Measurements from ENCODE around the gene SEPTIN1. TPM values are rescaled to one million over a fixed set of nuclear protein-coding genes. Genes with fewer than 3 reads are reported as not detected.

SEPTIN1 gene
- total and polyA plus RNA-seq, 2 of the 13 experiments (the other 11 are each of a cell fraction or from before 2014, with no cell fraction given), result 0.18 to 0.67 TPM

DNA sequence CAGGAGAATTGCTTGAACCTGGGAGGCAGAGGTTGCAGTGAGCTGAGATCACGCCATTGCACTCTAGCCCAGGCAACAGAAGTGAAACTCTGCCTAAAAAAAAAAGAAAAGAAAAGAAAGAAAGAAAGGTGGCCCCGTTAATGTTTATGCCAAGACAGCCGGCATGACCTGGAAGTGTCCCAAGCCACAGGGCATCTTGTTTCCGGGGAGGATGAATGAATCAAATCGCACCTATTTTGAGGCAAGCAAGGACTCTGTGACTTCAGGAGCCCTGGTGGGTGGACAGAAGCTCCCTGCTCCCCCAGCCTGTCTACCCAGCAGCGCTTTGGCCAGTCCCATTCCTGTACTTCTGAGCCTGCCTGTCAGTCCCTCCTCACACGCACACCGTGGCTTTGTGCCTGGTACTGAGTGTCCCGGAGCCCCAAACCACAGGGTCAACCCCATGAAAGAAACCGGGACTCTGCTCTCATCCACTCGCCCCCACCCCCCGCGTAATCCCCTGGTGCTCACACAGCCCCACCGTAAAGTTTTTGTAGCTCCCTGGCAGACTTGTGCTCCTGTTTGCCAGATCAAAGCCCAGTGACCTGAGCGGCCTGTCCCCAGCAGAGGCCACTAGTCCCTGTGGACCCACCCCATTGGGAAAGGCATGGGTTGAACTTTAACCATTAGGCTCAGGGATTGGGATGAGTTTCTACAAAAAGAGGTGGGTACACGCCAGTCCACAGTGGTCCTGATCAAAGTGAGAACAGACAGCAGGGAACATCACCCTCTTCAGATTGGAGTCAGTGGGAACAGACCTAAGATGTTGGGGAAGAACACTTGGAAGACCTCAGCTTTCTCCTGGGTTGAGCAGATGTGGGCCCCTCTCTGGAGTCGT lies 46.5 kb downstream of the SEPTIN1 start (continued):
- TF ChIP-seq TGIF2 (CRISPR knock-in tag; IDR thresholded peaks at IDR 0.05), result peak; percentile 61; the same call in 1 of the 2 replicates
- TF ChIP-seq HMG20B (CRISPR knock-in tag; conservative IDR thresholded peaks at IDR 0.05), result no peak
- TF ChIP-seq, protein P1, sequence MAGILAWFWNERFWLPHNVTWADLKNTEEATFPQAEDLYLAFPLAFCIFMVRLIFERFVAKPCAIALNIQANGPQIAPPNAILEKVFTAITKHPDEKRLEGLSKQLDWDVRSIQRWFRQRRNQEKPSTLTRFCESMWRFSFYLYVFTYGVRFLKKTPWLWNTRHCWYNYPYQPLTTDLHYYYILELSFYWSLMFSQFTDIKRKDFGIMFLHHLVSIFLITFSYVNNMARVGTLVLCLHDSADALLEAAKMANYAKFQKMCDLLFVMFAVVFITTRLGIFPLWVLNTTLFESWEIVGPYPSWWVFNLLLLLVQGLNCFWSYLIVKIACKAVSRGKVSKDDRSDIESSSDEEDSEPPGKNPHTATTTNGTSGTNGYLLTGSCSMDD (CRISPR knock-in tag; IDR thresholded peaks at IDR 0.05), result no peak
- peak; percentile 4 for TF ChIP-seq ZNF317 (CRISPR knock-in tag; IDR thresholded peaks at IDR 0.05)
- peak; percentile 52 for TF ChIP-seq SKI (IDR thresholded peaks at IDR 0.05; ENCODE audit: partially characterized antibody)
- TF ChIP-seq XRCC5 (optimal IDR thresholded peaks at IDR 0.05; ENCODE audit: low read length), result peak; percentile 26
- TF ChIP-seq RAD21 (CRISPR knock-in tag; IDR thresholded peaks at IDR 0.05), result no peak
- peak; percentile 72 for TF ChIP-seq DMAP1 (CRISPR knock-in tag; IDR thresholded peaks at IDR 0.05)
- peak; percentile 23; the same call in 1 of the 2 replicates for TF ChIP-seq ZNF232 (CRISPR knock-in tag; IDR thresholded peaks at IDR 0.05; ENCODE audit: borderline replicate concordance)
- TF ChIP-seq NCOA5 (CRISPR knock-in tag; IDR thresholded peaks at IDR 0.05), result no peak
- no peak for TF ChIP-seq MTF1 (CRISPR knock-in tag; IDR thresholded peaks at IDR 0.05)
- peak; percentile 45 for TF ChIP-seq ZNF350 (CRISPR knock-in tag; IDR thresholded peaks at IDR 0.05; ENCODE audit: borderline replicate concordance, low read depth)
- peak; percentile 70; the same call in 1 of the 2 replicates for TF ChIP-seq ZNF614 (CRISPR knock-in tag; IDR thresholded peaks at IDR 0.05; ENCODE audit: borderline replicate concordance)
- TF ChIP-seq, protein P2, sequence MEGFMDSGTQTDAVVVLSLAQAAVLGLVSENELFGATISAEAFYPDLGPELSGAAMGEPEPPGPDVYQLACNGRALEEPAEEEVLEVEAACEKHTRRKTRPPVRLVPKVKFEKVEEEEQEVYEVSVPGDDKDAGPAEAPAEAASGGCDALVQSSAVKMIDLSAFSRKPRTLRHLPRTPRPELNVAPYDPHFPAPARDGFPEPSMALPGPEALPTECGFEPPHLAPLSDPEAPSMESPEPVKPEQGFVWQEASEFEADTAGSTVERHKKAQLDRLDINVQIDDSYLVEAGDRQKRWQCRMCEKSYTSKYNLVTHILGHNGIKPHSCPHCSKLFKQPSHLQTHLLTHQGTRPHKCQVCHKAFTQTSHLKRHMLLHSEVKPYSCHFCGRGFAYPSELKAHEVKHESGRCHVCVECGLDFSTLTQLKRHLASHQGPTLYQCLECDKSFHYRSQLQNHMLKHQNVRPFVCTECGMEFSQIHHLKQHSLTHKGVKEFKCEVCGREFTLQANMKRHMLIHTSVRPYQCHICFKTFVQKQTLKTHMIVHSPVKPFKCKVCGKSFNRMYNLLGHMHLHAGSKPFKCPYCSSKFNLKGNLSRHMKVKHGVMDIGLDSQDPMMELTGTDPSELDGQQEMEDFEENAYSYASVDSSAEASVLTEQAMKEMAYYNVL (CRISPR knock-in tag; IDR thresholded peaks at IDR 0.05; ENCODE audit: borderline replicate concordance), result no peak
- TF ChIP-seq GFI1 (CRISPR knock-in tag; IDR thresholded peaks at IDR 0.05; ENCODE audit: borderline replicate concordance), result peak; percentile 85
- no peak for TF ChIP-seq REXO4 (CRISPR knock-in tag; IDR thresholded peaks at IDR 0.05; ENCODE audit: borderline replicate concordance)
- 0 out of 2 replicates have a peak, but pooled peaks have one; percentile 64 for TF ChIP-seq PCBP1 (IDR thresholded peaks at IDR 0.05; ENCODE audit: borderline replicate concordance, low read depth, low read length)
- no peak; the same call in 1 of the 2 replicates for TF ChIP-seq MEIS2 (CRISPR knock-in tag; IDR thresholded peaks at IDR 0.05)
- TF ChIP-seq MED8 (CRISPR knock-in tag; IDR thresholded peaks at IDR 0.05; ENCODE audit: insufficient replicate concordance), result no peak
- TF ChIP-seq, protein P3, sequence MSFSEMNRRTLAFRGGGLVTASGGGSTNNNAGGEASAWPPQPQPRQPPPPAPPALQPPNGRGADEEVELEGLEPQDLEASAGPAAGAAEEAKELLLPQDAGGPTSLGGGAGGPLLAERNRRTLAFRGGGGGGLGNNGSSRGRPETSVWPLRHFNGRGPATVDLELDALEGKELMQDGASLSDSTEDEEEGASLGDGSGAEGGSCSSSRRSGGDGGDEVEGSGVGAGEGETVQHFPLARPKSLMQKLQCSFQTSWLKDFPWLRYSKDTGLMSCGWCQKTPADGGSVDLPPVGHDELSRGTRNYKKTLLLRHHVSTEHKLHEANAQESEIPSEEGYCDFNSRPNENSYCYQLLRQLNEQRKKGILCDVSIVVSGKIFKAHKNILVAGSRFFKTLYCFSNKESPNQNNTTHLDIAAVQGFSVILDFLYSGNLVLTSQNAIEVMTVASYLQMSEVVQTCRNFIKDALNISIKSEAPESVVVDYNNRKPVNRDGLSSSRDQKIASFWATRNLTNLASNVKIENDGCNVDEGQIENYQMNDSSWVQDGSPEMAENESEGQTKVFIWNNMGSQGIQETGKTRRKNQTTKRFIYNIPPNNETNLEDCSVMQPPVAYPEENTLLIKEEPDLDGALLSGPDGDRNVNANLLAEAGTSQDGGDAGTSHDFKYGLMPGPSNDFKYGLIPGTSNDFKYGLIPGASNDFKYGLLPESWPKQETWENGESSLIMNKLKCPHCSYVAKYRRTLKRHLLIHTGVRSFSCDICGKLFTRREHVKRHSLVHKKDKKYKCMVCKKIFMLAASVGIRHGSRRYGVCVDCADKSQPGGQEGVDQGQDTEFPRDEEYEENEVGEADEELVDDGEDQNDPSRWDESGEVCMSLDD (CRISPR knock-in tag; IDR thresholded peaks at IDR 0.05; ENCODE audit: borderline replicate concordance), result peak; percentile 83; the same call in 1 of the 2 replicates
- TF ChIP-seq, protein P4, sequence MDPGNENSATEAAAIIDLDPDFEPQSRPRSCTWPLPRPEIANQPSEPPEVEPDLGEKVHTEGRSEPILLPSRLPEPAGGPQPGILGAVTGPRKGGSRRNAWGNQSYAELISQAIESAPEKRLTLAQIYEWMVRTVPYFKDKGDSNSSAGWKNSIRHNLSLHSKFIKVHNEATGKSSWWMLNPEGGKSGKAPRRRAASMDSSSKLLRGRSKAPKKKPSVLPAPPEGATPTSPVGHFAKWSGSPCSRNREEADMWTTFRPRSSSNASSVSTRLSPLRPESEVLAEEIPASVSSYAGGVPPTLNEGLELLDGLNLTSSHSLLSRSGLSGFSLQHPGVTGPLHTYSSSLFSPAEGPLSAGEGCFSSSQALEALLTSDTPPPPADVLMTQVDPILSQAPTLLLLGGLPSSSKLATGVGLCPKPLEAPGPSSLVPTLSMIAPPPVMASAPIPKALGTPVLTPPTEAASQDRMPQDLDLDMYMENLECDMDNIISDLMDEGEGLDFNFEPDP (CRISPR knock-in tag; conservative IDR thresholded peaks at IDR 0.05), result no peak
- TF ChIP-seq NFE2L1 (CRISPR knock-in tag; IDR thresholded peaks at IDR 0.05; ENCODE audit: borderline replicate concordance), result no peak
- TF ChIP-seq ZNF121 (CRISPR knock-in tag; IDR thresholded peaks at IDR 0.05), result no peak
